ENCODE results near the gene CRIM1.

GRCh38 chr2:36479406-36479805, 123.8 kb downstream of the CRIM1 start:
- TF ChIP-seq CTCF (IDR thresholded peaks at IDR 0.05; ENCODE audit: low read depth, low read length, missing input control) (no peak), RXRA (IDR thresholded peaks at IDR 0.05) (no peak), GABPA (IDR thresholded peaks at IDR 0.05 in 1 of 2, conservative IDR thresholded peaks at IDR 0.05 in 1 of 2) (no peak), YY1 (IDR thresholded peaks at IDR 0.05) (no peak), TAF1 (conservative IDR thresholded peaks at IDR 0.05) (no peak), JUND (IDR thresholded peaks at IDR 0.05) (no peak), SP1 (IDR thresholded peaks at IDR 0.05) (no peak), FOXA1 (IDR thresholded peaks at IDR 0.05) (no peak), ZBTB33 (IDR thresholded peaks at IDR 0.05) (no peak), EGR1 (IDR thresholded peaks at IDR 0.05; ENCODE audit: low read depth in 2 of 2) (no peak), RAD21 (IDR thresholded peaks at IDR 0.05) (no peak)
- TF ChIP-seq, protein P1, sequence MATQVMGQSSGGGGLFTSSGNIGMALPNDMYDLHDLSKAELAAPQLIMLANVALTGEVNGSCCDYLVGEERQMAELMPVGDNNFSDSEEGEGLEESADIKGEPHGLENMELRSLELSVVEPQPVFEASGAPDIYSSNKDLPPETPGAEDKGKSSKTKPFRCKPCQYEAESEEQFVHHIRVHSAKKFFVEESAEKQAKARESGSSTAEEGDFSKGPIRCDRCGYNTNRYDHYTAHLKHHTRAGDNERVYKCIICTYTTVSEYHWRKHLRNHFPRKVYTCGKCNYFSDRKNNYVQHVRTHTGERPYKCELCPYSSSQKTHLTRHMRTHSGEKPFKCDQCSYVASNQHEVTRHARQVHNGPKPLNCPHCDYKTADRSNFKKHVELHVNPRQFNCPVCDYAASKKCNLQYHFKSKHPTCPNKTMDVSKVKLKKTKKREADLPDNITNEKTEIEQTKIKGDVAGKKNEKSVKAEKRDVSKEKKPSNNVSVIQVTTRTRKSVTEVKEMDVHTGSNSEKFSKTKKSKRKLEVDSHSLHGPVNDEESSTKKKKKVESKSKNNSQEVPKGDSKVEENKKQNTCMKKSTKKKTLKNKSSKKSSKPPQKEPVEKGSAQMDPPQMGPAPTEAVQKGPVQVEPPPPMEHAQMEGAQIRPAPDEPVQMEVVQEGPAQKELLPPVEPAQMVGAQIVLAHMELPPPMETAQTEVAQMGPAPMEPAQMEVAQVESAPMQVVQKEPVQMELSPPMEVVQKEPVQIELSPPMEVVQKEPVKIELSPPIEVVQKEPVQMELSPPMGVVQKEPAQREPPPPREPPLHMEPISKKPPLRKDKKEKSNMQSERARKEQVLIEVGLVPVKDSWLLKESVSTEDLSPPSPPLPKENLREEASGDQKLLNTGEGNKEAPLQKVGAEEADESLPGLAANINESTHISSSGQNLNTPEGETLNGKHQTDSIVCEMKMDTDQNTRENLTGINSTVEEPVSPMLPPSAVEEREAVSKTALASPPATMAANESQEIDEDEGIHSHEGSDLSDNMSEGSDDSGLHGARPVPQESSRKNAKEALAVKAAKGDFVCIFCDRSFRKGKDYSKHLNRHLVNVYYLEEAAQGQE (IDR thresholded peaks at IDR 0.05): no peak
- TF ChIP-seq, protein P2, sequence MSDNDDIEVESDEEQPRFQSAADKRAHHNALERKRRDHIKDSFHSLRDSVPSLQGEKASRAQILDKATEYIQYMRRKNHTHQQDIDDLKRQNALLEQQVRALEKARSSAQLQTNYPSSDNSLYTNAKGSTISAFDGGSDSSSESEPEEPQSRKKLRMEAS (IDR thresholded peaks at IDR 0.05): no peak
